ENCODE measurements around the gene ZNF184.

- TF ChIP-seq EZH2 (IDR thresholded peaks at IDR 0.05; ENCODE audit: low read length, unreplicated experiment) (no peak), CTCF (conservative IDR thresholded peaks at IDR 0.05; ENCODE audit: low read depth, low read length) (no peak), EZH2phosphoT487 (IDR thresholded peaks at IDR 0.05; ENCODE audit: borderline replicate concordance, low read length) (no peak)
Observed at GRCh38 chr6:27512525-27512924, 39.6 kb upstream of the ZNF184 start.
